HG03108 (cell line): Measurements from ENCODE around the gene TST.
A peak's percentile ranks its signal among the peaks of the same experiment; 100 is the strongest.

Experiments used
- ATAC-seq: cut with Tn5 transposase; IDR thresholded peaks from one replicate; pipeline ENCODE4 v1.9.1; 2021; ENCODE audit warnings: moderate library complexity; ENCODE audit not compliant: unreplicated experiment

The TST gene

GRCh38 chr22:37054056-37054395 lies 34.8 kb upstream of the TST start:
- no peak for ATAC-seq

GRCh38 chr22:37053310-37054055 lies 34.2 kb upstream of the TST start:
- no peak for ATAC-seq

- ATAC-seq: no peak
These were observed 33.4 kb upstream of the TST start for GRCh38 chr22:37052386-37053309.

DNA sequence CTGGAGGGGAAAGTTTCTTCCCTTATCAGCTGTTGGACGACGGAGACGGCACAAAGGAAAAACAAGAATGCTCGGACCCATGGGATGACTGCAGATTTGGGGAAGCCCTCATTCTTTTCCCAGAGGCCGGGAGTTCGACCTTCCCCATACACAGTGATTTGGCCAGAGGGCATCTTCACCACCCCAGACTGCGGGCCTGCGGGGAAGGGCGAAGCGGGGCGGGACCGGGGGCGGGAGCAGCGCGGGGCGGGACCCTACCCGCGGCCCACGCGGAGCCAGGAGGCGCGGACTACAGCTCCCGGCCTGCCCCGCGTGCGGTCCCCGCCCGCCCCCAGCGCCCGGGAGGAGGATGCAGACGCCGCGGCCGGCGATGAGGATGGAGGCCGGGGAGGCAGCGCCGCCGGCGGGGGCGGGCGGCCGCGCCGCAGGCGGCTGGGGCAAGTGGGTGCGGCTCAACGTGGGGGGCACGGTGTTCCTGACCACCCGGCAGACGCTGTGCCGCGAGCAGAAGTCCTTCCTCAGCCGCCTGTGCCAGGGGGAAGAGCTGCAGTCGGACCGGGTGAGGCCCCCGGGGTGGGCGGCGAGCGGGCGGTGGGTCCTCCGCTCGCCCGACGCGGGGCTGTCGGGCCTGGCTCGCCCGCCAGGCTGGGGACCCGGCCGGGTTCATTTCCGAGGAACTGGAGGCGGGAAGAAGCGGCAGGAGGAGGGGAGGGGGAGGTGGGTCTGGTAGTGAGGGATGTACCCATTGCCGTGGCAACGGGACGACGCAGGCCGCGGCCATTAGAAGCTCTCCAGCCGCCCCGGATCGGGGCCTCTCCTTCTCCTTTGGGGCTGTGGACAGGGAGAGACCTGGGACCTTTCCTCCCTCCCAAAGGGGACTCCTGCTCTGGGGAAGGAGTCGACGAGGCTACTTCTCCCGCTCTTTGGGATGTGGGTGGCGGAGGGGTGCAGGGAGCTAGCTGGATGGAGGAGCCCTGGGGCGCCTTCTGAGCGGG lies 32.4 kb upstream of the TST start, which contains the start of gene KCTD17:
Gene KCTD17, plus strand, starts transcription at position 352 of the 995 bp plus-strand sequence. Its CDS starts 19 bp downstream, at position 371.
- peak; percentile 66 for ATAC-seq

GRCh38 chr22:37050913-37051312 lies 31.7 kb upstream of the TST start:
- no peak for ATAC-seq

- ATAC-seq: no peak
These were observed 30.0 kb upstream of the TST start for GRCh38 chr22:37049224-37049623.

GRCh38 chr22:37048133-37048532 lies 28.9 kb upstream of the TST start:
- no peak for ATAC-seq

DNA sequence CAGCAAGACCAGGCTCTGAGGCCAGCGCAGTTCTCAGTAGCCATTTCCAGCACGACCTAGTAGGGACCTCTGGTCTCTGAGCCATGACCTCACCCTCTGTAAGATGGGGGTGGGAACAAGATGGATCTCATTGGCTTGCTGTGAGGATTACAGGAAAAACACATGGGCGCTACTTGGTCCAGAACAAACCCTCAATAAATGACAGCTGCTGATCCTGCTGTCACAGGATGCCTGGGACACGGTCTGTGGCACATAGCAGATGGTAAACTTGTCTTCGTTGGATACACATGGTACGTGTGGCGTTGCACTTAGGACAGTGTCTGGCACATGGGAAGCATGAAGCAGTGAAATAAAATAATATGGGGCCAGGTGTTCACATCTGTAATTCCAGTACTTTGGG lies 27.8 kb upstream of the TST start:
- ATAC-seq: no peak

- ATAC-seq: no peak
These were observed 27.3 kb upstream of the TST start for GRCh38 chr22:37046589-37046988.

DNA sequence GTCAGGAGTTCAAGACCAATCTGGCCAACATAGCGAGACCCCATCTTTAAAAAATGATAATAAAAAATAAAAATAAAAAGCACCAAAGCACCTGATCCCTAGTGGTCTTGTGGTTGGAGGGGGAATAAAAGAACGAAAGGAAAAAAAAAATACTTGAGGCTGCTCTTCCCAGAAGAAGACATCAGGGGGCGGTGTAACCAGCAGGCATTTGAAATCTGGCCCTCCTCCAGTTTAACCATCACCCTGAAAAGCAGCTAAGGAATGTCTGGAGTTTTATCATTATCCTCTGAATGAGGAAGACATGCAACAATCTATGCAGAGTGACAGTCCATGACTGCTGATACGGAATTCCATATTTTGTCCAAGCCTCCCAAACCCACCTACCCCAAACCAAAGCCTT lies 26.7 kb upstream of the TST start:
- ATAC-seq: no peak

DNA sequence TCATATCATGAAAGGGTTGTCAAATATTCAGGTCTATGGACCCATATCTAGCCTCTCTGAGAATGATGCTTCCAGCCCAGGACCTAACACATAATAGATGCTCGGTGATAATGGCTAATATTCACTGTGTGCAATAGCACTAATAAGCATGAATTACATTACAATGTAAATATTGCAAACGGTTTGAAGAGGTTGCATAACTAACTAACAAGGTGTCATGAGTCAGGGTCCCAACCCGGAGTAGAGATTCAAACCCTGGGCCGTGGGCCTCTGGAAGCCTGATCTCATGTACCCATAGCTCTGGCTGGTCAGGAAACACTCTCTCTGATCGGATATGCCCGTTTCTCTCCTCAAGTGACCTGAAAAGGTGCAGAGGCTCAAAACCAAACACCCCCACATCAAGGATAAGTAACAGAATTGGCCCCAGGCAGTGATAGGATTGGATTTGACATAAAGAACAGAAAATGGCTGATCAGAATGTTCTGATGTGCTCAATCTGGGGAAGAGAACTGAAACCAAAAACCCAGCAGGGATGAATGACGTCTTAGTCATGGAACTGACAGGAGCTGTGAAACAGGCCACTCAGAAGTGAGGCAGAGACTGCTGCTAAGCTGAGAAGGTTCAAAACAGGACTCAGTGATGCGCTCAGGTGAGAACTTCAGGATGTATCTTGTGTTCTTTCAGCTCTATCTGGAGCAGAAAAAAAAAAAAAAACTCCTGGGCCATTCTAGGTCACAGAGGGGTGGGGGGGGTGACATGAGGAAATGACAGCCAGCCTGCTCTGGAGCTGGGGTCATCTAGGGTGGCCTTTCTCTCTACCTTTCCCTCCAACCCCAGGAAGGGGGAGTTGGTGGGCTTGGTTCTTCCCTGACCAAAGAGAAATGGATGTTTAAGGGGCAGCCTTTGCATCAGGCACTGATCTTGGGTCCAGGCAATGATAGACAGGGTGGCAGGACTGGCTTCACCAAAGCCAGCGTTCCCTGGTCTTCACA lies 25.7 kb upstream of the TST start:
- no peak for ATAC-seq

DNA sequence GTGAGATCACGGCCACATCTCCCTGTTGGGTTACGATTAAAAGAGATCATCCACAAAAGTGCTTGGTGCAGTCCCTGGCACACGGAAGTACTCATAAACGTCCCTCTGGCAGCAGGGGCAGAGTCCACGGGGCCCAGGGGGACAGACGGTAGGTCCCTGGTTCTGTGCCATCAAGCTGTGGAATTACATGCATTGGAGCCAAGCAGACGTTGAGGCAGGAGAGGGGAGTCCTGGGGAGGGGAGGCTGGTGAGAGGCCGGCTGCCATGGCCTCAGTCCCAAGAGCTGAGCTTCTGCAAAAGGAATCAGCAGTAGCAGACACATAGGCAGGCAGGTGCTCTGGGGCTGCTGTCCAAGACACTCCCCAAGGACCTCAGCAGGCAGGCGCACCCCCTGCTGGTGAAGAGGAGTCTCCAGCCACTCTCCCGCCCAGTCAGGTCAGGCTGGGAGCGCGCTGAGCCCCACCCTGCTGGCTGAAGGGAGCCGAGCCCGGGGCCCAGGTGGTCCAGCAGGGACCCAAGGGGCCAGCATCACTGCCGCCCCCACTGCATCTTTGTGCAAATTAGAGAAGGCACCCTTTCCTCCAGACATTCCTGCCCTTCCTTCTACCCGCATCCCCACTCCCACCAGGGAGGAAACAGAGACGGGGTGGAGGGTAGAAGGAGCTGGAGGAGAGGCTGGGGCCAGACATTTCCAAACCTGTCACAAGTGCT lies 24.7 kb upstream of the TST start:
- ATAC-seq: peak; percentile 52

DNA sequence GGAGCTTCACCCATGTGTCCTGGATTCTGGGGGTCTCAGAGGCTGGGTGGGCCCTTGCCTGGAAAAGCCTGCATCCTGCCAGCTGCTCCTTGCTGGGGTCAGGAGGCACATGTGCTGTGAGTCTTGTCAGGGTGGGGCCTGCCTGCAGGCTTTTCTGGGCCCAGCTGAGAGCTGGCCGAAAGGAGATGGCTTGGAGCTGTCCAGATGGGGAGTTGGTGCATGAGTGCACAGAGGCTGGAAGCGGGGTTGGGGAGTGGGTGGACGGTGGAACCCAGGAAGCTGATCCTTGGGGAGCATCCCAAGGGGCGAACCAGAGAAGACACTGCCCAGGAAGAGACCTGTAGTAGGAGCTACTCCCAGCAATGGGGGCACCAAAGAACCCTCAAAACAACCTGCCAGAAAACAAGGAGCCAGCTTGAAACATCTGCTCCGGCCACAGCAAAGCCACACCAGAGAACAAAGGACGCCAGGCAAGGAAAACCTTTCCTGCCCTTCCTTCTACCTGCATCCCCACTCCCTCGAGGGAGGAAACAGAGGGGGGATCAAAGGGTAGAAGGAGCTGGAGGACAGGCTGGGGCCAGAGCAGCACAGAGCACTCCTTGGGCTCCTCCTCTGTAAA lies 24.1 kb upstream of the TST start:
- no peak for ATAC-seq

- no peak for ATAC-seq
These were observed 20.2 kb upstream of the TST start for GRCh38 chr22:37039466-37039865.

GRCh38 chr22:37037669-37038068 lies 18.4 kb upstream of the TST start:
- no peak for ATAC-seq

DNA sequence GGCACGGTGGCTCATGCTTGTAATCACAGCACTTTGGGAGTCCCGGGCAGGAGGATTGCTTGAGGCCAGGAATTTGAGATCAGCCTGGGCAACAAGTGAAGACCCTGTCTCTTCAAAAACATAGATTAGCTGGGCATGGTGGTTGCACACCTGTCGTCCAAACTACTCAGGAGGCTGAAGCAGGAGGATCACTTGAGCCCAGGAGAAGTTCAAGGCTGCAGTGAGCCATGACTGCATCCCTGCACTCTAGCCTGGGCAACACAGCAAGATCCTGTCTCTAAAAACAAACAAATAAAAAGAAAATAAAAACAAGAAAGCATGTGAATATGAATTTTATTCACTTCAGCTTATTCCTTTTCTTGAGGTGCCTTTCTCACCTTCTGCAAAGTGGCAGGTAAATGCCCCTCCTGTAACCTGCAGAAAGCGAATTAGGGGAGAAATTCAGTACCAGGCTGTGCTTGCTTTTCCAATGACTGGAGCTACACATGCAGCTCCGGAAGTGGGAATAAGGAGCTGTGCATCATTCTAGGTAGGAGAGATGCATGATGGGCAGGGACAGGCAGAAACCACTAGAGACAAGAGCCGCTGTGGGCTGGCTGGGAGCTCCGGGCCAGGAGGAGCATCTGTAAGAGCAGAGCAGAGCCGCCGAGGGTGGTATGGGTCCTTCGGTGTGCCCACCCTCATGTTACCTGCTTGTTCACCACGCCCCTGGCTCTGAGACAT lies 17.6 kb upstream of the TST start:
- no peak for ATAC-seq

DNA sequence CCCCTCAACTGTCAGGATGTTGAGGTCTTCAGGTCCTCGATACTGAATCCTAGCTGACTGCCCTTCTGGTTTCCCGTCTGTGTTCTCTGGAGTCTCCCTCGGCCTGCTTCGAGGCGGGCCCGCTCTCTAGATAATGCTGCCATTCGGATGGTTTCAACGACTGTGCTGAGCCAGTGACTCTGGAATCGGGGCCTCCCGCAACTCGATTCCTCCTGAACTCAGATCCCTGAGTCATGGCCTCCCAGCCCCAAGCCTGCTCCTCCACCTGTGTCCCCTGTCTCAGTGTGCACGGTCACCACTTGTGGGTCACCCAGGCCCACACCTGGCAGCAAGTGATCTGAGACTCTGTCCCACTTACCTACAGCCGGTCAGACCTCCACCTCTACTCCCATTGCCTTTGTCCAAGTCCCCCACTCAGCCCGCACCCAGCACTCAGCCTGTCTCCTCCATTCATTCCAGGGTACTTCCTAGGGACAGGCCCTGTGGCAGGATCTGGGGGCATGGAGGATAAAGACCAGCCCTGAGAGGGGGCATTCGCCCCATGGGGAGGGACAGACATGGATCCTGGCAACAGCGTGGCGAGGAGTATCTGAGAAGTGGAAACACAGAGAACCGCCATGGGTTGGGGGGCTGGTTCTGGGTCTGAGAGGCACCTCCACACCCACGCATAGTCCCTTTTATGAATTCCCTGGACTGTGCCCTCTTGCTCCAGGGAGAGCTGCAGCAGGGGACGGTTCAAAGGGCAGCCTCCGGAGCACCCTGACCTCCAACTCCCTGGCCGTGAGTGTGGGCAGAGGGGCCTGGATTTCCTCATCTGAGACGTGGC lies 14.6 kb upstream of the TST start:
- no peak for ATAC-seq
